ENCODE measurements around the gene ST3GAL3.

The ST3GAL3 gene

GRCh38 chr1:43973981-43974442 is 266.7 kb downstream of the ST3GAL3 start:
- no peak for DNase-seq

GRCh38 chr1:43974443-43975248 is 267.3 kb downstream of the ST3GAL3 start, which contains the start of gene ATP6V0B:
Gene ATP6V0B, plus strand, starts transcription at chr1:43974960. Its CDS starts 81 bp downstream, at chr1:43975041.
- peak; percentile 56 for DNase-seq

GRCh38 chr1:43975249-43975961 is 268.1 kb downstream of the ST3GAL3 start:
- no peak for DNase-seq

- DNase-seq = no peak
Observed at GRCh38 chr1:43976045-43976444, 268.7 kb downstream of the ST3GAL3 start.

- no peak for DNase-seq
Observed at GRCh38 chr1:43976890-43977289, 269.6 kb downstream of the ST3GAL3 start.

- no peak for DNase-seq
Observed at GRCh38 chr1:43977376-43978263, 270.3 kb downstream of the ST3GAL3 start.

DNA sequence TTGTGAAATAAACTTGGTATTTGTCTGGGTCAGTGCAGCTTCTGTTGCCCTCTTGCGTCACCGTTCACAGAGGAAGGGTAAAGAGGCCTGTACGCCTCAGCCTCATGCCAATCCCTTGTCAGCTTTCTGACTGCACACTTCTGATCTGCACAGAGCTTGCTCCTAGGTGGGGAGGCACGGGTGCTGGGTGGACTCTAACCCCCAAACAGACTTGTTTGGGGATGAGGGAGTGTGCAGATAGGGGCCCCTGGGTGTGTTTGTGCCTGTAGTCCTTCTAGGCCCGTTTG is 270.9 kb downstream of the ST3GAL3 start:
- no peak for DNase-seq

DNA sequence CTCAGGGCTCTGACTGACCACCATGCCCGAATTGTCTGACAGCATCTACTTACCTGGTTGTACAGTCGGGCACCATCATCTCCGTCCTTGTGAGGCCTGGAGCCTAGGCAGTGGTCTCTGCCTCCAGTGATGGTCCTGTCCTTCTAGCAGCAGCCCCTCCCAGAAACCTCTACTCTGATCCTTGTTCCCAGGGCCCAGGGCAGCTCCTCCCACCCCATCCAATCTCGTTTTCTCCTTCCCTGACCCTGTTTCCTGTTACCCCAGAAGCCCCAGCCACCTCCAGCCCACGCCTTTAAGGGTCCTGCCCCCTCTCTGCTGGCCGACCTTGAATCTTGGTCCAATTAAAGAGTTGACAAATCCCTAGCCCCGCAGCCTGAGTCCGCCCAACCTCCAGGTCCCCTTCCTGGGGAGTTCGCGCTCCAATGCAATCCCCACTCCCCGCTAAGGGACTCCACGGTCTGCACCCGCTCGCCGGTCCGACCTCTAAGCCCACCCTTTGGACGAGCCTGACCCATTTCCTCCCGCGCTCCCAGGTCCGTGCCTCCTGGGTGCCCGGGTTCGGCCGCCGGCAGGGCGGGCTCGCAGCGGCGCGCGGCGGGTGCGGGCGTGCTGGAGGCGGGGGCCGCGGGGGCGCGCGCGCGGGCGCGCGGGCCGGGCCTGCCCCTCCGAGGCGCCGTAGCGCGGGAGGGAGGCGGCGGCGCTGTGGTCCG is 271.4 kb downstream of the ST3GAL3 start, which contains the start of gene B4GALT2:
TSS of gene B4GALT2 (plus strand) at position 660 of the 710 bp plus-strand sequence. CDS start 1,951 bp downstream, outside the sequence.
- DNase-seq = no peak

DNA sequence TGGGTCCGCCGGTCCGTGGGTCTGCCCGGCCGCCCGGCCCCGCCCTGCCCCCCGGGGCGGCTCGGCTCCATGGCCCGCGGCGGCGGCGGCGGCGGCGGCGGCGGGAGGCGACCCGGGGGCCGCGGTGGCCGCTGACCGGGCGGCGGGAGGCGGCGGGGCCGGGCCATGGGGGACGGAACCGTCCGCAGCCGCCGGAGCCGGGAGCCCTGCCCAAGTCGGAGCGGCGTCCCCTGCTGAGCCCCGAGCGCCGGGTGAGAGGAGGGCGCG is 271.9 kb downstream of the ST3GAL3 start:
- DNase-seq = no peak

DNA sequence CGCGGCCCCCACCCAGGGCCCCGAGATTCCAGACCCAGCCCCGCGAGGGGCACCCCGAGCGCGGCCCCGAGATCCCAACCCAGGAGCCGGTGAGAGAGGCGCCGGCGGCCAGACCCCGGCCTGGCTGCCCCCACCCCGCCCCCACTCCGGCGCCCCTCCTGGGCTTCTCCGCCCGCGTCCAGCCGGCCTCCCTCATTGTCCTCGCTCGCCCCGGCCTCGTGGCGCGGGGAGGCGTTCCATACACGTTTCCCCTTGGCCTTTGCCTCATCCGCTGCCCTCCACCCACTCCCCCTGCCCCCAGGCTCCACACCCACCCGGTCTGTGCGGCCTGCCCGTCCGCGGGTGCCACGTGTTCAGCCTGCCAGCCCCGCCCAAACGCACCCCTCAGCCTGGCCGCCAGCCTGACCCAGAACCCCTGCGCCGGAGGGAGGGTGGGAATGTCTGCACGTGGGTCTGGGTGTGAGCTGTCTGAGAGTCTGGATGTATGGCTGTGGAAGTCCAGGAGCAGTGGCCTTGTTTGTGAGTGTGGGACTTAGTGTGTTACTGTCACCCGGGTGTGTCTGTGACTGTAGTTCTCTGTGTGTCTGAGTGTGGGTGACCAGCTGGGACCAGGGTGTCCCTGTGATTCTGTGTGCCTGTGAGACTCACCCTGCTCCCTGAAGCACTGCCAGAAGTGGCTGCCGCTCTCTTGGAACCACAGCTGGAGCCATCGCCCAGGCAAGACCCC is 272.4 kb downstream of the ST3GAL3 start:
- DNase-seq = no peak

- DNase-seq = no peak
Observed at GRCh38 chr1:43980255-43981134, 273.2 kb downstream of the ST3GAL3 start.

Data from SIG-M5 (cell line).